HS-27A (cell line): ENCODE results near the gene GPC5.

Source experiments
- DNase-seq: peaks from one replicate; pipeline ENCODE4 v3.0.0-alpha.2; 2012; ENCODE audit warnings: low read depth, missing footprints

Gene GPC5

GRCh38 chr13:91714855-91715254, 316.4 kb downstream of the GPC5 start:
- no peak for DNase-seq

GRCh38 chr13:91716436-91717065, 318.1 kb downstream of the GPC5 start:
- DNase-seq: no peak

DNA sequence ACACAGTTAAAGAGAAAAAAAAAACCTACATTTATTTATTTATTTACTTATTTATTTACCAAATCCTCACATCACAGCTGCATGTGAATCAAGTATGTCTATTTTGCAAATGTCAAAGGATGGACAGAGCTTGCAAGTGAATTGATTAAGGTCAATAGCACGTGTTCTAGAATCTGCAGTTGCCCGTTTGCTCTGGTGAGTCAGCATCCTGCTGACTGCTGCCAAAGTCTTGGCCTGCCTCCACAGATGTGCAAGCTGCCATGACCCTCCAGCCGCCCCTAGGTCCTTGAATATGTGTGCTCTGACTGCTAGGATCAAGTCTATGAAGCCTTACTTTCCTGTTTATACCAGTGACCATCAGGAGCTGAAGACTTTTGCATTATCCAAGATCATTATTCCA, 320.6 kb downstream of the GPC5 start:
- DNase-seq: no peak

- no peak for DNase-seq
These were observed 323.0 kb downstream of the GPC5 start for GRCh38 chr13:91721413-91721812.

GRCh38 chr13:91722267-91722884, 324.0 kb downstream of the GPC5 start:
- no peak for DNase-seq

GRCh38 chr13:91724591-91724990, 326.2 kb downstream of the GPC5 start:
- DNase-seq: no peak

DNA sequence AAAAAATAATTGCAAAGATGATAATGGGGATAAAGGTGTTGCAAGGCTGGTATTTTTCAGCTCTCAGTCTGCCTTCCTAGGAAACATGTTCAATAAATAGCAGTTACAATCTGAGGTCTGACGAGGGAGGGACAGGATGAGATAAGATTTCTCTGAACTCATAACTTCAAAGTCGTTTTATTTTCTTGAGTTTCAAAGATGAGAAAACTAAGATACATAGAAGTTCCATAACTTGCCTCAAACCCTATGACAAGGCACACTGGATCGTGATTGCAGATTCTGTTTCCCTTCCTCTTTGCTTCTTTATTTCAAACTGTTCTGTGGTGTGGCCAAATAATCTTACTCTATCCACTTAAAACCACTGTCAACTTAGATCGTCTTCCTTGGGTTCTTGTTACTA, 327.2 kb downstream of the GPC5 start:
- DNase-seq: no peak

- no peak for DNase-seq
These were observed 328.2 kb downstream of the GPC5 start for GRCh38 chr13:91726671-91727070.

GRCh38 chr13:91729859-91730258, 331.4 kb downstream of the GPC5 start:
- DNase-seq: no peak

DNA sequence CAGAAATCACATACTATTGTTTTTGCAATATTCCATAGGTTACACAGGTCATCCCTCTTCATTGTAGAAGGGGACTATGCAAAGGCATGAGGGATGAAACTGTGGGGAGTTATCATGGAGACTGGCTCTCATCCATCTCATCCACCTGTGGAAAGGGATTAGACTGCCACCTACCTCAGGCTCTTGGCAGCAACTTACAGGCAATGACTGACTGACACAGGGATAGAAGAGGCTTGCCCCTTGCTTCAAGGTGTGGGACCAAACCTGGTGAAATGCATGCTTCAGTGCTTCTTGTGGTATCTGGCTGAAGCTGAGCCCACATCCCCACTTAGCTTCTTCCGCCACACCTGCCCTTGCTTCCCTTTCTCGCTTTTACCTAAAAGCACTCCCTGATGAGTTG, 341.3 kb downstream of the GPC5 start:
- DNase-seq: no peak

GRCh38 chr13:91740756-91741155, 342.3 kb downstream of the GPC5 start:
- DNase-seq: no peak

DNA sequence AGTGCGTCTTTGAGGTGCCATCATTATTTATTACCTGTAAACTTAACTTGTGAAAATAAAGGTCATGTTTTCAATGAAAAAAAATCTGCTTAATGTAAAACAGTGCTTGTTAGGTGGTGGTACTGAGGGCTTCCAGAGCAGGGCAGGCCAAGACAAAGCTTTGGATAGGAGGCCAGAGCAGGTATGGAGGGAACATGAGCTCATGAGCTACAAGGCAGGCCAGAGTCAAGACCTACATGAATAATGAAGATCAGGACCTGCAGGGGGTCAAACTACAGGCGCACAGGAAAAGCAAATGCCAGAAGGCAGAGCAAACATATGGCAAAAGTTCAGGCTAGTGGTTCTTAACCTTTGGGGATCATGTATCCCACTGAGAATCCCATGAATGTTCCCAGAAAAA, 343.5 kb downstream of the GPC5 start:
- DNase-seq: no peak

GRCh38 chr13:91744284-91744683, 345.9 kb downstream of the GPC5 start:
- no peak for DNase-seq

GRCh38 chr13:91745967-91746366, 347.5 kb downstream of the GPC5 start:
- DNase-seq: no peak

- DNase-seq: no peak
These were observed 348.8 kb downstream of the GPC5 start for GRCh38 chr13:91747186-91747585.

DNA sequence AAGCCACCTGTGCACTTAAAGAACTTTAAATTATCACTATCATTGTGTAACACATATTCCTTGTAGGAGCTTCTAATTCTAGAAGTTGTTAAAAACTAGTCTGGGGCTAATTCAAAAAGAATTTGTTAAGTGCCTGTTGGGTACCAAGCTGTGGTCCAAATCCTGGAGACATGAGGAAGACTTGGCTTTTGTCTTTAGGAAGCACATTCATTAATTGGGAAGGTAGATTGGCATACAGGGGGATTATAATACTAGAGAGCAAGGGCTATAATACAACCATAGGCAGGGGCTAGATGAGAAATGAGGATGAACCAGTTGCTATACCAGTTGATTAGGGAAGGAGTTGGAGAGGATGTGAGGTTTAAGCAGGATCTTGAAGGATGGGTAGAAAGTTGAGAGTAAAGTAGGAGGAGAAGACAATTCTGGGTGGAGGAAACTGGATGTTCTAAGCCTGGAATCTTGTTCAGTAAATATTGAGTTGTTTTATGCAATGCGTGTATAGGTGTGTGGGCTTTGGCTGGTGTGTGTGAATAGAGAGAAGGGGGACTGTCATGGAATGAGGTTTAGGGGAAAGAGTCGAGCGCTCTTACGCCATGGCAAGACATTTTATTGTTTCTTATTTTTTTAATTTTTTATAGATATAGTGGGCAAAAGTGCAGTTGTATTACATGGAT, 350.1 kb downstream of the GPC5 start:
- no peak for DNase-seq

GRCh38 chr13:91758724-91759123, 360.3 kb downstream of the GPC5 start:
- no peak for DNase-seq

DNA sequence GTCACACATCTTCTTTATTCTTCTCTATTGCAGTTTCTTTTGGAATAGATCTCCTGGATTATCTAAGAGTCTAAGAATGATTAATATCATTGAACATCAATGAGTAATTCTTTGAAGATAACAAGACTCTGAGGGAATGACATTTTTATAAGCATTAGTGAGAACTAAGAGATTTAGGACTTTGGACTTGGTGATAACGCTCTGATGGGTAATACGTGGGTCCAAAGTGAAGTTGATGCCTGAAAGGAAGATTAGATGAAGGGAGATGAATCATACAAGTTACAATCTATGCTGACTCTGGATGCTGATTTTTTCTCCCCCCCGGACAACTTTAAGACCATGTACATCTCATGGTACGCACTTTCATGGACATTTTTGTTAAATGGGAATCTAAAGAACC, 364.5 kb downstream of the GPC5 start:
- DNase-seq: no peak

GRCh38 chr13:91764527-91764926, 366.1 kb downstream of the GPC5 start:
- DNase-seq: no peak

DNA sequence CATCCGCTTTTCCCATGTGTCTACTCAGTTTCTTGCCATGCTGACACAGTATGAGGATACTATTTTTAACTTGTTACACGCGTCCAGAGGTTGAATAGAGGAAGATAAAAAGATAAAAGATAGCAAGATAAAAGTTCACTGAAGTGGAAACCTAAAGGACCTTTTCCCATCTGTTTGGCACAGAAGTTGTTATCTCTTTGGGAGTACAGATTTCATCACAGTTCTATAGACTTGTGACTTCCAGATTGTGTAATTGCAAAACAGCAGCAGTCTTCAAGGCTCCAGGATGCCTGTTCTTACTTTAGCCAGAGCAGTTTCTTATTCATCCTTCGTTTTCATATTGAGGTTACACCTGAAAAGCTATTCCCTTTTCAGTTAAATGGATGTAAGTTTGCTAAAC, 369.2 kb downstream of the GPC5 start:
- no peak for DNase-seq

DNA sequence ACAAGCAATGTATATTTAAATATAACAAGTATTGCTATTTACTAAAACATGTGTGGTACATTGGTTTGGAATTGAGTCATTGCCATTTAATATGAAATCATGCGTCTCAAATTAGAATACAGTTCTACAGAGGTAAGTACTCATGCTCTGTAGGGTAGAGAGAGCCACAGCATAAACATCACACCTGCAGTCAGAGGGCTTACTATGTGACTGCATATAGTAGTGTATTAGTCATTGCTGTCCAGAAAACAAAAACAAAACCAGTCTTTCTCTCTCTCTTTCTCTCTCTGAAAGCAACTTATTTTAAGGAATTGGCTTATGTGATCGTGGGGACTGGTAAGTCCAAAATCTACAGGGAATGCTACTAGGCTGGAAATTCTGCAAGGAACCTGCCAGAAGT, 370.3 kb downstream of the GPC5 start:
- no peak for DNase-seq

DNA sequence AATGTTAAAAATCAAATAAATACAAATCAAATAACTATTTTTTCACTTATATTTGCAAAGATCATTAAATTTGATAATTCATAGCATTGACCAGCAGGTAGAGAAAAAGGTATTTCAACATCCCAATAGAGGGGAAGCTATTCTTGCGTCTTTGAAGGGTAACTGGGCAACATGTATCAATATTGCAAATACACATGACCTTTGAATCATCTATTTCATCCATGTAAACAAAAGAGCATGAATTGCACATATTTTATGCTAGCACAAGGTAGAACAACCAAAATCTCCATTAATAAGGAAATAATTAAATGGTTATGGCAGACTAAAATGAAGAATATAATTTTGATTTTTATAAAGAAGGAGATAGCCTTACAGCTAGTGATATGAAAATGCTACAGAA, 372.8 kb downstream of the GPC5 start:
- no peak for DNase-seq

DNA sequence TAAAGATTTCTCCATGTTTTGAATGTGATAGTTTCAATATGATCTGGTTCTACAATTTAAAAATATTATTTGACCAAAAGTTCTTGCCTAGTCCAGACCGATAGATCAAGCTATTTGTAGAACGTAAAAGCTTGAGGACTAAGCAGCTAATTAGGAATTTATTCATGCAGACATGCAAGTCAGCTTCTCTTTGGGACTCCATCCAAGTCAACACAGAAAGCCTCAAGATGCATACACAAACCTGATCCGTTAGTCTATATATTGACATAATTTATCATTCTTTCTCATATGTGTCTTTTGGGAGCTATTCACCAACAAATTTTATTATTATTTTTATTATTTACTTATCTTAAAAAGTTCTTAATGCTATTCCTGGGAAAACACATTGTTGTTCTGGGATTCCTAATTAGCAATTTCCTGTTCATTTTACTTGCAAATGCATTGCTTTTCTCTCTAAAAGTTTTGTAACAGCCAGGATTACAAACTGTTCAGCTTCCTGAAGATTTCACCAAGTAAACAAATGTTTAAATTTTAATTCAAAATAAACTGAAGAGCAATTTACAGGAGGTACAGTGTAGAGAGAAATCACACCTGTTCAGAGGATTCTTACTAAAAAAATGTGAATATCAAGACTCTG, 375.3 kb downstream of the GPC5 start:
- DNase-seq: no peak
